Tibial artery (tissue), 4 donors: ENCODE data around the gene IFT43.

Source experiments
- DNase-seq, 2 donors: peaks; one replicate each; pipeline ENCODE4 v3.0.0-alpha.2; 2019
- H3K27ac ChIP-seq, 2 donors: fragments of 200-600 bp; sonication (generic) in 1 of 2; 1 replicate in 1 of 2; 2 replicates in 1 of 2; pipeline ENCODE4 v1.5.1; 2018 to 2019; ENCODE audit warnings: mild to moderate bottlenecking in 1 of 2
- H3K27me3 ChIP-seq, 2 donors: fragments of 200-600 bp; sonication (generic) in 1 of 2; one replicate each; pipeline versions ENCODE4 v1.5.1 to v1.6.0; 2016 to 2019
- H3K36me3 ChIP-seq, 3 donors: fragments of 200-600 bp; sonication (generic) in 2 of 3; one replicate each; pipeline ENCODE4 v1.5.1; 2016 to 2019; ENCODE audit warnings: mild to moderate bottlenecking in 2 of 3
- H3K4me1 ChIP-seq, 4 donors: fragments of 200-600 bp; sonication (generic) in 2 of 4; 1 replicate in 3 of 4; 2 replicates in 1 of 4; pipeline ENCODE4 v1.5.1; 2016 to 2019
- H3K4me3 ChIP-seq, 2 donors: fragments of 200-600 bp; sonication (generic) in 1 of 2; 1 replicate in 1 of 2; 2 replicates in 1 of 2; pipeline ENCODE4 v1.5.1; 2018 to 2019; ENCODE audit warnings: mild to moderate bottlenecking in 2 of 2
- H3K9me3 ChIP-seq, 3 donors: fragments of 200-600 bp; sonication (generic) in 1 of 3; one replicate each; pipeline ENCODE4 v1.5.1; 2016 to 2019
- CTCF ChIP-seq, 2 experiments: fragments of 200-600 bp in 1 of 2; fragments of 450-650 bp in 1 of 2; IDR thresholded peaks; one replicate each; pipeline ENCODE4 v1.5.1; 2017 to 2019; ENCODE audit warnings: antibody characterized with exemption in 2 of 2, mild to moderate bottlenecking in 1 of 2, moderate library complexity in 1 of 2
- intact Hi-C: fragments of 100-400 bp; cut with DNase I; formaldehyde crosslinking; loops from one replicate; pipeline ENCODE4 v1.15.0; 2023; ENCODE audit warnings: low total_unique reads

Gene IFT43

DNA sequence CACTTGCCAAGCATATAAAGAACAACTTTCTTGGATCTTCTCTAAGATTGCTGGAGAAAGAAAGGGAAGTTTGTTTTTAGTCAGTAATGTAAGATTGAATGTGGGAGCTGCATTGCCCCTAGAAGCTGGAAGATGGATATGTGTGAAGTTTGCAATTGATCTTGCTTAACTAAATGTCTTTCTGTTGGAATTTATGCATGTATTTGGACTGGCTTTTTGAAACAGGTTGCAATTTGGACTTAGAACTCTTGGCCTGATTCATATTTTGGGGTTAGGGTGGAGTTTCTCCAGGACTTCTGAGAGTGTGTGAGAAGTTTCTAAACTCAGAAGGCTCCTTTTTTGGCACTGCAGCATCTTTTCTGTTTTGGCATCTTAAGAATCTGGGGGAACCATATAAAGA, 26.4 kb downstream of the IFT43 start:
- Histone ChIP-seq H3K27me3 (no peaks in the 10 kb centered on the region), H3K36me3 (peaks cover 0 to 45% (median 9%) of the 10 kb centered on the region in 3 donors), H3K4me3 (peak overlapping the region in 1 of 2 donors; percentile 18), H3K9me3 (no peaks in the 10 kb centered on the region), H3K27ac (peak overlapping the region; percentile 80 to 82), H3K4me1 (peaks cover 0 to 24% (median 12%) of the 10 kb centered on the region in 4 donors)
- TF ChIP-seq CTCF (IDR thresholded peaks at IDR 0.05), result no peak
- intact Hi-C loops, result loop anchor here (5.0 kb wide), 1 partner anchor 35 kb away; no protein-coding TSS in a partner anchor
- DNase-seq, result no peak

DNA sequence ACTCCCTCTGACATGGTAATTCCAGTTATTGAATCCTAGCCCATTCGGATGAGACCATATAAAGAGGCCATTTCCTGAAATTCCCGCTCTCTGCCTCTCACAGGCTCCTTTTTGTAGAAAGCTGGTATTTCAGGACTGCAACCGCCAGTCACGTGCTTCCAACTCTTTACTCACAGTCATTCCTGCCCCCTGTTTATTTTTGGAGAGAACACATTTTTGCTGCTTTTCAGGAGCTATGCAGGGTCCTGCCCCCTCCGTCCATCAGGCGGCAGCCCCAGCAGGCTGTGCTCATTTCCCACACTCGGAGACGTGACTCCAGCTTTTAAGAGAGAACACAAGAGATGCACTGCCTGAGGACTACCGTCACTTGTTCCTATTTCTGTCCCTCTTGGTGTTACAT, 26.8 kb downstream of the IFT43 start:
- peaks cover 0 to 41% (median 5%) of the 10 kb centered on the region in 3 donors for H3K36me3 ChIP-seq
- H3K9me3 ChIP-seq, result no peaks in the 10 kb centered on the region
- peak; percentile 17 to 41 for TF ChIP-seq CTCF (IDR thresholded peaks at IDR 0.05)
- peak overlapping the region in 1 of 2 donors; percentile 18 for H3K4me3 ChIP-seq
- intact Hi-C loops, result loop anchor here (5.0 kb wide), 1 partner anchor 35 kb away; no protein-coding TSS in a partner anchor
- H3K27me3 ChIP-seq, result no peaks in the 10 kb centered on the region
- DNase-seq, result peak; percentile 31 to 86
- H3K27ac ChIP-seq, result peak overlapping the region; percentile 80 to 82
- peaks cover 0 to 24% (median 12%) of the 10 kb centered on the region in 4 donors for H3K4me1 ChIP-seq

GRCh38 chr14:76015191-76015590, 29.6 kb downstream of the IFT43 start:
- Histone ChIP-seq H3K9me3 (no peaks in the 10 kb centered on the region), H3K36me3 (peaks cover 4 to 18% (median 5%) of the 10 kb centered on the region in 3 donors), H3K27me3 (no peaks in the 10 kb centered on the region), H3K27ac (no peak overlapping the region), H3K4me3 (no peak overlapping the region), H3K4me1 (peaks cover 0 to 24% (median 12%) of the 10 kb centered on the region in 4 donors)
- intact Hi-C loops, result no loop called here
- DNase-seq, result no peak
- TF ChIP-seq CTCF (IDR thresholded peaks at IDR 0.05), result no peak

GRCh38 chr14:76015668-76016067, 30.1 kb downstream of the IFT43 start:
- intact Hi-C loops, result no loop called here

GRCh38 chr14:76019676-76020075, 34.1 kb downstream of the IFT43 start:
- H3K36me3 ChIP-seq, result peaks cover 15 to 35% (median 25%) of the 10 kb centered on the region in 3 donors
- H3K27me3 ChIP-seq, result no peaks in the 10 kb centered on the region
- no peak overlapping the region for H3K27ac ChIP-seq
- TF ChIP-seq CTCF (IDR thresholded peaks at IDR 0.05), result no peak
- no peak overlapping the region for H3K4me3 ChIP-seq
- DNase-seq, result no peak
- no peaks in the 10 kb centered on the region for H3K9me3 ChIP-seq
- intact Hi-C loops, result no loop called here
- H3K4me1 ChIP-seq, result no peaks in the 10 kb centered on the region

More at GRCh38 chr14:76015668-76016067, 30.1 kb downstream of the IFT43 start:
- no peaks in the 10 kb centered on the region for H3K27me3 ChIP-seq
- no peak for DNase-seq
- no peak overlapping the region for H3K4me3 ChIP-seq
- no peaks in the 10 kb centered on the region for H3K9me3 ChIP-seq
- no peak overlapping the region for H3K27ac ChIP-seq
- H3K36me3 ChIP-seq, result peaks cover 4 to 22% (median 7%) of the 10 kb centered on the region in 3 donors
- peaks cover 0 to 24% (median 12%) of the 10 kb centered on the region in 4 donors for H3K4me1 ChIP-seq
- no peak for TF ChIP-seq CTCF (IDR thresholded peaks at IDR 0.05)

- no peak overlapping the region for H3K27ac ChIP-seq
- no peaks in the 10 kb centered on the region for H3K27me3 ChIP-seq
- no peaks in the 10 kb centered on the region for H3K4me1 ChIP-seq
- DNase-seq, result no peak
- H3K4me3 ChIP-seq, result no peak overlapping the region
- TF ChIP-seq CTCF (IDR thresholded peaks at IDR 0.05), result no peak
- H3K36me3 ChIP-seq, result peaks cover 15 to 45% (median 25%) of the 10 kb centered on the region in 3 donors
- intact Hi-C loops, result no loop called here
- H3K9me3 ChIP-seq, result no peaks in the 10 kb centered on the region
These were observed 37.4 kb downstream of the IFT43 start for GRCh38 chr14:76022991-76023390.
